A549 (cell line): Measurements from ENCODE around the gene TTC8. TPM values are rescaled to one million over a fixed set of nuclear protein-coding genes. Genes with fewer than 3 reads are reported as not detected.

ENCODE experiments used
- ATAC-seq, 2 experiments: fragments of 200-7000 bp in 1 of 2; fragments of >200 bp in 1 of 2; cut with Nextera tagmentation in 1 of 2; cut with Tn5 transposase in 1 of 2; 3 replicates each; pipeline versions ENCODE4 v1.8.0 to v1.9.1; 2018 to 2020; ENCODE audit warnings: mild to moderate bottlenecking in 1 of 2, moderate library complexity in 1 of 2
- CTCF ChIA-PET: fragments of 300-600 bp; sonication (Branson Sonifier 250); formaldehyde crosslinking; extraction: SDS; loops from one replicate; lab custom pipeline; 2021; ENCODE audit warnings: antibody characterized with exemption, inconsistent platforms; lab: Yijun Ruan, JAX
- POLR2A ChIA-PET: fragments of 350-600 bp; formaldehyde crosslinking; extraction: SDS; loops from one replicate; lab custom pipeline; 2021; ENCODE audit warnings: antibody characterized with exemption, inconsistent platforms; lab: Yijun Ruan, JAX
- DNase-seq, 2 experiments: peaks; one replicate each; pipeline versions ENCODE4 v3.0.0 to v3.0.0-alpha.2; 2011 to 2016; ENCODE audit warnings: low read depth in 1 of 2, low spot score in 1 of 2
- FAIRE-seq: peaks from 2 replicates; lab custom pipeline; 2011; peaks lifted over from hg19 to GRCh38; lab: Jason Lieb, UNC
- H3K27ac ChIP-seq, 2 experiments: fragments of >200 bp; sonication (Bioruptor Twin); formaldehyde crosslinking; 3 replicates each; pipeline ENCODE4 v1.5.1; 2016 to 2017
- H3K4me1 ChIP-seq: fragments of >200 bp; sonication (Bioruptor Twin); formaldehyde crosslinking; 3 replicates; pipeline ENCODE4 v1.6.1; 2016
- H3K4me2 ChIP-seq: fragments of >200 bp; sonication (Bioruptor Twin); formaldehyde crosslinking; 3 replicates; pipeline ENCODE4 v1.6.1; 2016
- H3K4me3 ChIP-seq: fragments of >200 bp; sonication (Bioruptor Twin); formaldehyde crosslinking; 3 replicates; pipeline ENCODE4 v1.5.1; 2016
- H3K9me3 ChIP-seq: fragments of >200 bp; sonication (Bioruptor Twin); formaldehyde crosslinking; 3 replicates; pipeline ENCODE4 v1.6.1; 2016
- ATOH8 ChIP-seq: fragments of 250-450 bp; sonication (Bioruptor Pico); IDR thresholded peaks from 2 replicates; pipeline ENCODE4 v1.5.0; 2020; ENCODE audit warnings: low read depth, mild to moderate bottlenecking, moderate library complexity
- CEBPB ChIP-seq, 2 experiments: fragments of >200 bp in 1 of 2; sonication (Bioruptor Twin) in 1 of 2; formaldehyde crosslinking in 1 of 2; IDR thresholded peaks; 2 replicates each; pipeline ENCODE4 v1.6.1; 2012 to 2016
- CHD2 ChIP-seq: fragments of 150-350 bp; IDR thresholded peaks from 2 replicates; pipeline ENCODE4 v1.6.1; 2014; ENCODE audit warnings: low read length; ENCODE audit not compliant: partially characterized antibody
- EHF ChIP-seq: fragments of 250-450 bp; sonication (Bioruptor Pico); IDR thresholded peaks from 2 replicates; pipeline ENCODE4 v1.5.0; 2020; ENCODE audit warnings: mild to moderate bottlenecking
- FOSL2 ChIP-seq, 2 experiments: fragments of 450-650 bp in 1 of 2; fragments of >200 bp in 1 of 2; sonication (Bioruptor Twin) in 1 of 2; formaldehyde crosslinking; IDR thresholded peaks; 2 replicates each; pipeline versions ENCODE4 v1.5.0 to v1.6.1; 2016 to 2020; ENCODE audit warnings: mild to moderate bottlenecking in 1 of 2, moderate library complexity in 1 of 2
- HOXA7 ChIP-seq: fragments of 250-450 bp; sonication (Bioruptor Pico); IDR thresholded peaks from 2 replicates; pipeline ENCODE4 v1.5.0; 2020; ENCODE audit warnings: mild to moderate bottlenecking, moderate library complexity
- HOXB13 ChIP-seq: fragments of 250-450 bp; sonication (Bioruptor Pico); IDR thresholded peaks from 2 replicates; pipeline ENCODE4 v1.5.0; 2020; ENCODE audit warnings: low read depth, mild to moderate bottlenecking, moderate library complexity
- PHF8 ChIP-seq: fragments of 200-600 bp; sonication (generic); IDR thresholded peaks from 2 replicates; pipeline ENCODE4 v1.6.1; 2016; ENCODE audit warnings: low read depth, mild to moderate bottlenecking, antibody characterized with exemption, moderate library complexity, borderline replicate concordance
- POLR2A ChIP-seq: IDR thresholded peaks from 2 replicates; pipeline ENCODE4 v1.6.1; 2012; ENCODE audit warnings: mild to moderate bottlenecking, low read length
- POLR2AphosphoS2 ChIP-seq: conservative IDR thresholded peaks from 2 replicates; pipeline ENCODE4 v1.6.1; 2012; ENCODE audit warnings: low read length, improper control_type of control experiment, inconsistent platforms
- RAD21 ChIP-seq, 2 experiments: fragments of >200 bp in 1 of 2; sonication (Bioruptor Twin) in 1 of 2; formaldehyde crosslinking in 1 of 2; IDR thresholded peaks in 1 of 2; conservative IDR thresholded peaks in 1 of 2; 2 replicates in 1 of 2; 3 replicates in 1 of 2; pipeline ENCODE4 v1.6.1; 2012 to 2018; ENCODE audit warnings: inconsistent platforms in 1 of 2
- REST ChIP-seq: fragments of 200-600 bp; sonication (generic); IDR thresholded peaks from 2 replicates; pipeline ENCODE4 v1.6.1; 2016; ENCODE audit warnings: antibody characterized with exemption, mild to moderate bottlenecking, moderate library complexity
- SMC3 ChIP-seq: fragments of >200 bp; sonication (Bioruptor Twin); formaldehyde crosslinking; IDR thresholded peaks from 3 replicates; pipeline ENCODE4 v1.6.1; 2018; ENCODE audit warnings: inconsistent platforms
- ZC3H11A ChIP-seq: fragments of 450-650 bp; IDR thresholded peaks from 2 replicates; pipeline ENCODE4 v1.6.1; 2014; ENCODE audit warnings: antibody characterized with exemption, mild to moderate bottlenecking
- ZSCAN20 ChIP-seq: fragments of 250-450 bp; sonication (Bioruptor Pico); IDR thresholded peaks from 2 replicates; pipeline ENCODE4 v1.8.0; 2022; ENCODE audit warnings: mild to moderate bottlenecking, moderate library complexity
- WGBS: methylation state at CpG from one replicate; pipeline ENCODE4 v1.1.6; 2017; ENCODE audit errors: missing lambda C conversion rate; 5-methylcytosine and 5-hydroxymethylcytosine counted together
- polyA plus RNA-seq, 4 experiments: library from polyadenylated mRNA; depleted of rRNA in 3 of 4; stranded (reverse); fragments of >200 nt; fragmentation: RNase III in 1 of 4; extraction: RNeasy Plus Mini Kit Qiagen cat#74134 plus additional on column Dnase treatment in 1 of 4; gene quantifications; 2 replicates in 3 of 4; 3 replicates in 1 of 4; pipeline ENCODE4 v1.2.3, GENCODE V29; 2011 to 2017
- TF ChIP-seq, protein P1 (sequence below): fragments of >200 bp; sonication (Bioruptor Twin); formaldehyde crosslinking; IDR thresholded peaks from 3 replicates; pipeline ENCODE4 v1.5.1; 2016
- TF ChIP-seq, protein P2 (sequence below): fragments of >200 bp; sonication (Bioruptor Twin); formaldehyde crosslinking; IDR thresholded peaks from 3 replicates; pipeline ENCODE4 v1.6.1; 2016

Gene TTC8
- polyA plus RNA-seq, 2 of the 4 experiments (the other 2 are of a cell fraction), result 36.6 to 56.8 TPM

- no peak for FAIRE-seq
- no peak overlapping the region for H3K4me2 ChIP-seq
Measured at GRCh38 chr14:88866305-88866704, 41.9 kb downstream of the TTC8 start.

GRCh38 chr14:88868558-88869159 lies 44.2 kb downstream of the TTC8 start:
- no peak overlapping the region for H3K4me3 ChIP-seq
- ChIA-PET CTCF (interaction anchor here (0.8 to 3.2 kb wide), 7 partner anchors 44 to 923 kb away, joined by 3 to 12 read pairs (median 3); partner anchors contain the start of genes EML5 and TTC8), POLR2A (no interaction called here)
- no peak overlapping the region for H3K27ac ChIP-seq
- DNase-seq (peak in 1 of 2 experiments; percentile 23), FAIRE-seq (peak; percentile 86), ATAC-seq (peak; percentile 56 to 70; a peak in 2 of 6 replicates)
- no peaks in the 10 kb centered on the region for H3K9me3 ChIP-seq
- H3K4me2 ChIP-seq, result no peak overlapping the region
- TF ChIP-seq RAD21 (conservative IDR thresholded peaks at IDR 0.05 in 1 of 2, IDR thresholded peaks at IDR 0.05 in 1 of 2) (peak; percentile 49 to 56), FOSL2 (IDR thresholded peaks at IDR 0.05) (no peak), FOSL2 (CRISPR knock-in tag; IDR thresholded peaks at IDR 0.05) (no peak), HOXA7 (no peak), SMC3 (peak; percentile 44), PHF8 (no peak), ATOH8 (CRISPR knock-in tag) (no peak)
- TF ChIP-seq, protein P1, sequence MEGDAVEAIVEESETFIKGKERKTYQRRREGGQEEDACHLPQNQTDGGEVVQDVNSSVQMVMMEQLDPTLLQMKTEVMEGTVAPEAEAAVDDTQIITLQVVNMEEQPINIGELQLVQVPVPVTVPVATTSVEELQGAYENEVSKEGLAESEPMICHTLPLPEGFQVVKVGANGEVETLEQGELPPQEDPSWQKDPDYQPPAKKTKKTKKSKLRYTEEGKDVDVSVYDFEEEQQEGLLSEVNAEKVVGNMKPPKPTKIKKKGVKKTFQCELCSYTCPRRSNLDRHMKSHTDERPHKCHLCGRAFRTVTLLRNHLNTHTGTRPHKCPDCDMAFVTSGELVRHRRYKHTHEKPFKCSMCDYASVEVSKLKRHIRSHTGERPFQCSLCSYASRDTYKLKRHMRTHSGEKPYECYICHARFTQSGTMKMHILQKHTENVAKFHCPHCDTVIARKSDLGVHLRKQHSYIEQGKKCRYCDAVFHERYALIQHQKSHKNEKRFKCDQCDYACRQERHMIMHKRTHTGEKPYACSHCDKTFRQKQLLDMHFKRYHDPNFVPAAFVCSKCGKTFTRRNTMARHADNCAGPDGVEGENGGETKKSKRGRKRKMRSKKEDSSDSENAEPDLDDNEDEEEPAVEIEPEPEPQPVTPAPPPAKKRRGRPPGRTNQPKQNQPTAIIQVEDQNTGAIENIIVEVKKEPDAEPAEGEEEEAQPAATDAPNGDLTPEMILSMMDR, result peak; percentile 47
- H3K4me1 ChIP-seq, result no peaks in the 10 kb centered on the region

More at GRCh38 chr14:88866305-88866704, 41.9 kb downstream of the TTC8 start:
- Histone ChIP-seq H3K9me3 (no peaks in the 10 kb centered on the region), H3K27ac (no peak overlapping the region), H3K4me3 (no peak overlapping the region), H3K4me1 (no peaks in the 10 kb centered on the region)
- WGBS, result 83% methylated on average over 3 of the region's 3 CpGs
- ChIA-PET POLR2A (no interaction called here), CTCF (interaction anchor here (1.9 to 3.2 kb wide), 2 partner anchors 197 to 199 kb away, joined by 6 to 12 read pairs; no protein-coding TSS in a partner anchor)
- ATAC-seq, result no peak
- no peak for DNase-seq
- no peak for TF ChIP-seq CHD2
- TF ChIP-seq, protein P2, sequence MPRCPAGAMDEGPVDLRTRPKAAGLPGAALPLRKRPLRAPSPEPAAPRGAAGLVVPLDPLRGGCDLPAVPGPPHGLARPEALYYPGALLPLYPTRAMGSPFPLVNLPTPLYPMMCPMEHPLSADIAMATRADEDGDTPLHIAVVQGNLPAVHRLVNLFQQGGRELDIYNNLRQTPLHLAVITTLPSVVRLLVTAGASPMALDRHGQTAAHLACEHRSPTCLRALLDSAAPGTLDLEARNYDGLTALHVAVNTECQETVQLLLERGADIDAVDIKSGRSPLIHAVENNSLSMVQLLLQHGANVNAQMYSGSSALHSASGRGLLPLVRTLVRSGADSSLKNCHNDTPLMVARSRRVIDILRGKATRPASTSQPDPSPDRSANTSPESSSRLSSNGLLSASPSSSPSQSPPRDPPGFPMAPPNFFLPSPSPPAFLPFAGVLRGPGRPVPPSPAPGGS, result no peak
- TF ChIP-seq CEBPB (IDR thresholded peaks at IDR 0.05), result no peak
- no peak for TF ChIP-seq HOXB13 (CRISPR knock-in tag)
- no peak for TF ChIP-seq POLR2A
- TF ChIP-seq REST, result no peak
- no peak for TF ChIP-seq ZC3H11A
- no peak for TF ChIP-seq ZSCAN20 (CRISPR knock-in tag)
- no peak for TF ChIP-seq POLR2AphosphoS2
- no peak for TF ChIP-seq EHF (CRISPR knock-in tag)
